ENCODE data around the gene SERTAD4. TPM values are rescaled to one million over a fixed set of nuclear protein-coding genes. Genes with fewer than 3 reads are reported as not detected.

SERTAD4 gene
- polyA plus RNA-seq, 1 donor from 2014 or later = 41.4 TPM

DNA sequence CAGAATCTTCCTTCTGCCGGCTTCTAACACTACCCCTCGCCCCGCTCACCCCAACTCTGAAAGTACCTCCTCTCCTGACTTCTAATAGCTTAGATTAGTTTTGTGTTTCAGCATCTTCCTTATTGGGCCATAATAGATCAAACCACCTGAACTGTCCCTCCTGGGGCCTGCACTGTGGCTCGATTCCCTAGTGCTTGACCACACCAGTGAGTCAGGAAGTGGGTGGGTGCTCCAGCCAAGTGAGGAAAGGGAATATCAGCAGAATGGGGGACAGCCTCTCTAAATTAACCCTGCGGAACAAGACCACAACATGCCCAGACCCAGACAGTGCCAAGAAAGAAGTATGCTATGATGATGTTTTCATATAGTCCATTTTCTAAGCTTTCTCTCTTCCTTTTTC is 8.5 kb downstream of the SERTAD4 start:
- Histone ChIP-seq H3K4me3 (ENCODE audit: low read length) (peak overlapping the region; percentile 2), H3F3A (ENCODE audit: insufficient read depth, low read length, poor library complexity, severe bottlenecking) (no peaks in the 10 kb centered on the region), H3K79me2 (replicated peaks; ENCODE audit: insufficient read depth, low read length) (peaks cover 54% of the 10 kb centered on the region), H3K9ac (ENCODE audit: low read length) (no peak overlapping the region), H3K36me3 (ENCODE audit: insufficient read depth, low read length) (peaks cover 8% of the 10 kb centered on the region), H4K20me1 (ENCODE audit: insufficient read depth) (no peaks in the 10 kb centered on the region), H2AFZ (ENCODE audit: low read depth, low read length) (no peak overlapping the region), H3K9me3 (ENCODE audit: low read length) (no peaks in the 10 kb centered on the region), H3K27me3 (ENCODE audit: insufficient read depth, low read depth, low read length) (no peaks in the 10 kb centered on the region), H3K9me2 (ENCODE audit: insufficient read depth, low read length) (no peaks in the 10 kb centered on the region), H3K27ac (ENCODE audit: low read length) (no peak overlapping the region), H3K4me2 (ENCODE audit: low read length) (no peak overlapping the region)
- TF ChIP-seq TAF1 (IDR thresholded peaks at IDR 0.05; ENCODE audit: low read depth) (no peak), RAD21 (conservative IDR thresholded peaks at IDR 0.05) (no peak), POLR2AphosphoS5 (IDR thresholded peaks at IDR 0.05) (no peak)
- TF ChIP-seq, protein P1, sequence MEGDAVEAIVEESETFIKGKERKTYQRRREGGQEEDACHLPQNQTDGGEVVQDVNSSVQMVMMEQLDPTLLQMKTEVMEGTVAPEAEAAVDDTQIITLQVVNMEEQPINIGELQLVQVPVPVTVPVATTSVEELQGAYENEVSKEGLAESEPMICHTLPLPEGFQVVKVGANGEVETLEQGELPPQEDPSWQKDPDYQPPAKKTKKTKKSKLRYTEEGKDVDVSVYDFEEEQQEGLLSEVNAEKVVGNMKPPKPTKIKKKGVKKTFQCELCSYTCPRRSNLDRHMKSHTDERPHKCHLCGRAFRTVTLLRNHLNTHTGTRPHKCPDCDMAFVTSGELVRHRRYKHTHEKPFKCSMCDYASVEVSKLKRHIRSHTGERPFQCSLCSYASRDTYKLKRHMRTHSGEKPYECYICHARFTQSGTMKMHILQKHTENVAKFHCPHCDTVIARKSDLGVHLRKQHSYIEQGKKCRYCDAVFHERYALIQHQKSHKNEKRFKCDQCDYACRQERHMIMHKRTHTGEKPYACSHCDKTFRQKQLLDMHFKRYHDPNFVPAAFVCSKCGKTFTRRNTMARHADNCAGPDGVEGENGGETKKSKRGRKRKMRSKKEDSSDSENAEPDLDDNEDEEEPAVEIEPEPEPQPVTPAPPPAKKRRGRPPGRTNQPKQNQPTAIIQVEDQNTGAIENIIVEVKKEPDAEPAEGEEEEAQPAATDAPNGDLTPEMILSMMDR (IDR thresholded peaks at IDR 0.05; ENCODE audit: poor library complexity, severe bottlenecking) = no peak

DNA sequence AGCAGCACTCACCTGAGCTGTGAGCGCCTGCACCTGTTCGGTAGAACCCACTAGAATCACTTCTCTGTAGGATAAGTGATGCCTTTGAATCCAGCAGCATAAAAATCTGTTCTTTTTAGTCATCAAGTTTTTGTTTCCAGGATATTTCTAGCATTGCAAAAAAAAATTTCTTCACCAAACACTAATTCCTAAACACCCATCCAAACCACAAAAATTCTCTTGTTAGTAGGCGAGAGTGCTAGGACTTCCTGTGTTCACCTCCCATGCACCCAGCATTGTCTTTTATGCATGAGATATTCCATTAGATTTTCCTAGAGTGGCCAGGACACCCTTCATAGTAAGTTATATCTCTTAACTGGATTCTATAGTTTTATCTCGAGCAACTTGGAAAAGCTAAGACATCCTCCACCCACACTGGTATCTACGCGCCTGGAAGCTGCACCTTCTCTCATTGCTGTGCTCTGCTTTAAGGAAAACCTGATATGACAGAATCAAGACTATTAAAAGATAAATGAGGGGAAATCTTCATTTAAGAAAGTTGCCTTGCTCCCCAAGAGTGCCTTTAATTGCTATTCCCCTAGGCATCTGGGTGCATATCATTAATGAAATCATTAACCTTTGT is 12.3 kb downstream of the SERTAD4 start:
- Histone ChIP-seq H3K27ac (ENCODE audit: low read length) (no peak overlapping the region), H3F3A (ENCODE audit: insufficient read depth, low read length, poor library complexity, severe bottlenecking) (no peaks in the 10 kb centered on the region), H3K4me2 (ENCODE audit: low read length) (no peak overlapping the region), H3K9me3 (ENCODE audit: low read length) (no peaks in the 10 kb centered on the region), H3K27me3 (ENCODE audit: insufficient read depth, low read depth, low read length) (no peaks in the 10 kb centered on the region), H3K4me3 (ENCODE audit: low read length) (no peak overlapping the region), H2AFZ (ENCODE audit: low read depth, low read length) (no peak overlapping the region), H3K36me3 (ENCODE audit: insufficient read depth, low read length) (peaks cover 5% of the 10 kb centered on the region), H4K20me1 (ENCODE audit: insufficient read depth) (no peaks in the 10 kb centered on the region), H3K9me2 (ENCODE audit: insufficient read depth, low read length) (no peaks in the 10 kb centered on the region), H3K9ac (ENCODE audit: low read length) (no peak overlapping the region), H3K79me2 (replicated peaks; ENCODE audit: insufficient read depth, low read length) (peaks cover 19% of the 10 kb centered on the region)
- TF ChIP-seq POLR2AphosphoS5 (IDR thresholded peaks at IDR 0.05) = no peak
- TF ChIP-seq EP300 (conservative IDR thresholded peaks at IDR 0.05; ENCODE audit: poor library complexity, severe bottlenecking) = no peak
- TF ChIP-seq EZH2 (IDR thresholded peaks at IDR 0.05; ENCODE audit: borderline replicate concordance, insufficient read depth, low read length, poor library complexity, severe bottlenecking) = no peak
- TF ChIP-seq, protein P1 (IDR thresholded peaks at IDR 0.05; ENCODE audit: poor library complexity, severe bottlenecking) = no peak

DNA sequence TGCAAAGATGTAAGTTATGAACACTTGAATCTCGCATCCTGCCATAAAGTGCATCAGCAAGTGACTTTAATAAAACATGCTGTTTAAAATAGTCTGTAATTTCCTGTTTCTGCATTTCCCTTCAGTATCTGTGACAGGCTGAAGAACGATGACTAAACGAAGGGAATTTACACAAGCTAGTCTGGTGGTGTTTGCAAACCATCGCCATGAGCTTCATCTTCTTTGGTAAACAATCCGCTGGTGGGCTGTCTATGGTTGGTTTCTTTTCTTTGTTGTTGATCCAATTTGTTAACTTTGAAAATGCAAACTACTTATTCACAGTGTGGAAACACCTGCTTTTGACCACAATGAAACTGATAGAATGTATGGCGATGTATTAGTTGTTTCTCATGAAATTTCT is 13.9 kb downstream of the SERTAD4 start:
- H3K36me3 ChIP-seq (ENCODE audit: insufficient read depth, low read length) = no peaks in the 10 kb centered on the region
- no peaks in the 10 kb centered on the region for H3K9me3 ChIP-seq (ENCODE audit: low read length)
- H3K4me3 ChIP-seq (ENCODE audit: low read length) = no peak overlapping the region
- H3K9ac ChIP-seq (ENCODE audit: low read length) = no peak overlapping the region
- H3K9me2 ChIP-seq (ENCODE audit: insufficient read depth, low read length) = no peaks in the 10 kb centered on the region
- no peaks in the 10 kb centered on the region for H3K27me3 ChIP-seq (ENCODE audit: insufficient read depth, low read depth, low read length)
- no peak overlapping the region for H3K27ac ChIP-seq (ENCODE audit: low read length)
- peaks cover 3% of the 10 kb centered on the region for H3K79me2 ChIP-seq (replicated peaks; ENCODE audit: insufficient read depth, low read length)
- H3K4me2 ChIP-seq (ENCODE audit: low read length) = no peak overlapping the region
- no peak for TF ChIP-seq SMC3 (conservative IDR thresholded peaks at IDR 0.05; ENCODE audit: poor library complexity)
- no peak for TF ChIP-seq RAD21 (conservative IDR thresholded peaks at IDR 0.05)
- TF ChIP-seq, protein P2, sequence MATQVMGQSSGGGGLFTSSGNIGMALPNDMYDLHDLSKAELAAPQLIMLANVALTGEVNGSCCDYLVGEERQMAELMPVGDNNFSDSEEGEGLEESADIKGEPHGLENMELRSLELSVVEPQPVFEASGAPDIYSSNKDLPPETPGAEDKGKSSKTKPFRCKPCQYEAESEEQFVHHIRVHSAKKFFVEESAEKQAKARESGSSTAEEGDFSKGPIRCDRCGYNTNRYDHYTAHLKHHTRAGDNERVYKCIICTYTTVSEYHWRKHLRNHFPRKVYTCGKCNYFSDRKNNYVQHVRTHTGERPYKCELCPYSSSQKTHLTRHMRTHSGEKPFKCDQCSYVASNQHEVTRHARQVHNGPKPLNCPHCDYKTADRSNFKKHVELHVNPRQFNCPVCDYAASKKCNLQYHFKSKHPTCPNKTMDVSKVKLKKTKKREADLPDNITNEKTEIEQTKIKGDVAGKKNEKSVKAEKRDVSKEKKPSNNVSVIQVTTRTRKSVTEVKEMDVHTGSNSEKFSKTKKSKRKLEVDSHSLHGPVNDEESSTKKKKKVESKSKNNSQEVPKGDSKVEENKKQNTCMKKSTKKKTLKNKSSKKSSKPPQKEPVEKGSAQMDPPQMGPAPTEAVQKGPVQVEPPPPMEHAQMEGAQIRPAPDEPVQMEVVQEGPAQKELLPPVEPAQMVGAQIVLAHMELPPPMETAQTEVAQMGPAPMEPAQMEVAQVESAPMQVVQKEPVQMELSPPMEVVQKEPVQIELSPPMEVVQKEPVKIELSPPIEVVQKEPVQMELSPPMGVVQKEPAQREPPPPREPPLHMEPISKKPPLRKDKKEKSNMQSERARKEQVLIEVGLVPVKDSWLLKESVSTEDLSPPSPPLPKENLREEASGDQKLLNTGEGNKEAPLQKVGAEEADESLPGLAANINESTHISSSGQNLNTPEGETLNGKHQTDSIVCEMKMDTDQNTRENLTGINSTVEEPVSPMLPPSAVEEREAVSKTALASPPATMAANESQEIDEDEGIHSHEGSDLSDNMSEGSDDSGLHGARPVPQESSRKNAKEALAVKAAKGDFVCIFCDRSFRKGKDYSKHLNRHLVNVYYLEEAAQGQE (IDR thresholded peaks at IDR 0.05; ENCODE audit: borderline replicate concordance) = no peak
- TF ChIP-seq, protein P1 (IDR thresholded peaks at IDR 0.05; ENCODE audit: poor library complexity, severe bottlenecking) = no peak
- TF ChIP-seq POLR2AphosphoS5 (IDR thresholded peaks at IDR 0.05) = no peak
- no peak for TF ChIP-seq TAF1 (IDR thresholded peaks at IDR 0.05; ENCODE audit: low read depth)
- TF ChIP-seq EZH2 (IDR thresholded peaks at IDR 0.05; ENCODE audit: borderline replicate concordance, insufficient read depth, low read length, poor library complexity, severe bottlenecking) = no peak
- TF ChIP-seq MXI1 (conservative IDR thresholded peaks at IDR 0.05; ENCODE audit: poor library complexity, severe bottlenecking) = no peak
- no peak for TF ChIP-seq EP300 (conservative IDR thresholded peaks at IDR 0.05; ENCODE audit: poor library complexity, severe bottlenecking)
- H2AFZ ChIP-seq (ENCODE audit: low read depth, low read length) = no peak overlapping the region
- H3F3A ChIP-seq (ENCODE audit: insufficient read depth, low read length, poor library complexity, severe bottlenecking) = no peaks in the 10 kb centered on the region
- H4K20me1 ChIP-seq (ENCODE audit: insufficient read depth) = no peaks in the 10 kb centered on the region

All from neural cell (in vitro differentiated cells).